C4-2B (cell line): Measurements from ENCODE around the gene RBBP7.

Experiments
- ZFX ChIP-seq: fragments of 450-650 bp; IDR thresholded peaks from 2 replicates; pipeline ENCODE4 v1.6.1; 2017
- TF ChIP-seq, protein P1 (sequence below): fragments of 450-650 bp; conservative IDR thresholded peaks from 2 replicates; pipeline ENCODE4 v1.5.1; 2017; ENCODE audit warnings: mild to moderate bottlenecking

DNA sequence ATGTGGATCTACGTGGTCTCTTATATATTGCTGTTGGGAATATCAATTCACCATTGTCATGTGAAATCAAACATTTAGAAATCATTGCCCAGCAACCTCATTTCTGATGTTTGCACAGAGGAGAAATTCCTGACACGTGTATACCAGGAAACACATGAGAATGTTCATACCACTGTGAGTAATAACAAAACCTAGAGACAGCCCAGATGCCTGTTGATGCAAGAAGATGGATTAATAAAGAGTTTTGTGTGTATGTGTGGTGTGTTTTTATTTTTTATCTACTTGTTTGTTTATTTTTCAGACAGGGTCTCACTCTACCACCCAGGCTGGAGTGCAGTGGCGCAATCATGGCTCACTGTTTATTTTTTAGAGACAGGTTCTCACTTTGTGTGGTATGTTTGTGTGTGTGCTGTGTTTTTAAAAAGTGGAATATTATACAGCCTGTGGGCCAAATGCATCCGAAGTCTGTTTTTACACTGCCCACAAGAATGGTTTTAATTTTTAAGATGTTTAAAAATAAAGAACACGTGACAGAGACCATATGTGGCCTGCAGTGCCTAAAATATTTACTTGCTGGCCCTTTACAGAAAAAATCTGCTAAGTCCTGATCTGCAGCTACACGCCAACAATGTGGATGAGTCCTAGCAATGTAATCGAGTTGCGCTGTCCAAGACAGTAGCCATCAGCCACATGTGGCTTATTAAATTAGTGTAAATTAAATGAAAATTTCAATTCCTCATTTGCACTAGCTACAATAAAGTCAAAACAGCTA lies 44.7 kb downstream of the RBBP7 start:
- TF ChIP-seq, protein P1, sequence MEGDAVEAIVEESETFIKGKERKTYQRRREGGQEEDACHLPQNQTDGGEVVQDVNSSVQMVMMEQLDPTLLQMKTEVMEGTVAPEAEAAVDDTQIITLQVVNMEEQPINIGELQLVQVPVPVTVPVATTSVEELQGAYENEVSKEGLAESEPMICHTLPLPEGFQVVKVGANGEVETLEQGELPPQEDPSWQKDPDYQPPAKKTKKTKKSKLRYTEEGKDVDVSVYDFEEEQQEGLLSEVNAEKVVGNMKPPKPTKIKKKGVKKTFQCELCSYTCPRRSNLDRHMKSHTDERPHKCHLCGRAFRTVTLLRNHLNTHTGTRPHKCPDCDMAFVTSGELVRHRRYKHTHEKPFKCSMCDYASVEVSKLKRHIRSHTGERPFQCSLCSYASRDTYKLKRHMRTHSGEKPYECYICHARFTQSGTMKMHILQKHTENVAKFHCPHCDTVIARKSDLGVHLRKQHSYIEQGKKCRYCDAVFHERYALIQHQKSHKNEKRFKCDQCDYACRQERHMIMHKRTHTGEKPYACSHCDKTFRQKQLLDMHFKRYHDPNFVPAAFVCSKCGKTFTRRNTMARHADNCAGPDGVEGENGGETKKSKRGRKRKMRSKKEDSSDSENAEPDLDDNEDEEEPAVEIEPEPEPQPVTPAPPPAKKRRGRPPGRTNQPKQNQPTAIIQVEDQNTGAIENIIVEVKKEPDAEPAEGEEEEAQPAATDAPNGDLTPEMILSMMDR = no peak
- TF ChIP-seq ZFX = no peak
